OCI-LY7 (cell line): ENCODE measurements around the gene TRIB2. TPM values are rescaled to one million over a fixed set of nuclear protein-coding genes. Genes with fewer than 3 reads are reported as not detected.
"Not testable (repeated sequence)": the region's sequence is repeated elsewhere in the genome, so short reads cannot be mapped to it uniquely, and the experiment has no call there.

Experiments
- BruUV-seq: library from RNA; stranded (reverse); fragments of 400-500 nt; replicated peaks from 2 replicates; lab custom pipeline; 2021; lab: Mats Ljungman, UMichigan
- CTCF ChIA-PET: fragments of 300-600 bp; sonication (Branson Sonifier 250); formaldehyde crosslinking; loops from one replicate; lab custom pipeline; 2022; ENCODE audit warnings: antibody characterized with exemption; ENCODE audit not compliant: unreplicated experiment; lab: Charles Lee
- POLR2A ChIA-PET: fragments of 300-600 bp; sonication (Branson Sonifier 250); formaldehyde crosslinking; loops from one replicate; lab custom pipeline; 2022; ENCODE audit warnings: antibody characterized with exemption; lab: Charles Lee
- DNase-seq: peaks from one replicate; pipeline ENCODE4 v3.0.0-alpha.2; 2015; ENCODE audit warnings: low spot score
- H2AFZ ChIP-seq: fragments of 200-600 bp; sonication (generic), shearing (Covaris generic); 2 replicates; pipeline ENCODE4 v1.6.1; 2014; ENCODE audit warnings: mild to moderate bottlenecking, antibody characterized with exemption, low read length, moderate library complexity
- H3K27ac ChIP-seq: fragments of 200-600 bp; sonication (generic); 2 replicates; pipeline ENCODE4 v1.5.1; 2014; ENCODE audit warnings: mixed run types, low read depth, mild to moderate bottlenecking, moderate library complexity, low read length, inconsistent platforms; ENCODE audit not compliant: poor library complexity, severe bottlenecking
- H3K36me3 ChIP-seq: fragments of 200-600 bp; sonication (generic); 2 replicates; pipeline ENCODE4 v1.6.1; 2014; ENCODE audit warnings: mild to moderate bottlenecking, antibody characterized with exemption, low read length, moderate library complexity, mixed read lengths; ENCODE audit not compliant: insufficient read depth
- H3K4me1 ChIP-seq: fragments of 200-600 bp; sonication (generic); 2 replicates; pipeline ENCODE4 v1.5.1; 2014; ENCODE audit warnings: mild to moderate bottlenecking, low read length; ENCODE audit not compliant: insufficient read depth, poor library complexity, severe bottlenecking
- H3K4me2 ChIP-seq: fragments of 200-600 bp; sonication (generic); 2 replicates; pipeline ENCODE4 v1.6.1; 2014; ENCODE audit warnings: mild to moderate bottlenecking, low read length
- H3K4me3 ChIP-seq: fragments of 200-600 bp; sonication (generic); 2 replicates; pipeline ENCODE4 v1.5.1; 2014; ENCODE audit warnings: mild to moderate bottlenecking, low read depth, low read length; ENCODE audit not compliant: poor library complexity, severe bottlenecking
- H3K79me2 ChIP-seq: fragments of 200-600 bp; sonication (generic); 2 replicates; pipeline ENCODE4 v1.6.1; 2016; ENCODE audit warnings: low read depth, mild to moderate bottlenecking, low read length, moderate library complexity, mixed read lengths; ENCODE audit not compliant: insufficient read depth
- H3K9me2 ChIP-seq: fragments of 200-600 bp; sonication (generic); 2 replicates; pipeline ENCODE4 v1.6.1; 2016; ENCODE audit warnings: mild to moderate bottlenecking, low read length, mixed read lengths; ENCODE audit not compliant: insufficient read depth
- H3K9me3 ChIP-seq: fragments of 200-600 bp; sonication (generic); 2 replicates; pipeline ENCODE4 v1.6.1; 2014; ENCODE audit warnings: mild to moderate bottlenecking, mixed run types, low read length, mixed read lengths
- H4K20me1 ChIP-seq: fragments of 200-600 bp; sonication (generic); 2 replicates; pipeline ENCODE4 v1.6.1; 2014; ENCODE audit warnings: mild to moderate bottlenecking, antibody characterized with exemption, low read length, moderate library complexity, mixed read lengths; ENCODE audit not compliant: insufficient read depth
- CTCF ChIP-seq: fragments of 200-600 bp; sonication (generic); conservative IDR thresholded peaks from 2 replicates; pipeline ENCODE4 v1.5.1; 2014; ENCODE audit warnings: mild to moderate bottlenecking, antibody characterized with exemption, low read length, moderate library complexity, mixed read lengths
- EZH2phosphoT487 ChIP-seq: fragments of 200-600 bp; sonication (generic); IDR thresholded peaks from 2 replicates; pipeline ENCODE4 v1.6.1; 2018; ENCODE audit warnings: low read depth, borderline replicate concordance, mild to moderate bottlenecking, mixed run types, antibody characterized with exemption, low read length, moderate library complexity, mixed read lengths
- intact Hi-C: fragments of 100-400 bp; cut with micrococcal nuclease; formaldehyde crosslinking; loops from one replicate; pipeline ENCODE4 v1.10.0; 2022; ENCODE audit not compliant: unreplicated experiment
- total RNA-seq, 2 experiments: library from RNA; depleted of rRNA in 1 of 2; stranded (reverse); fragments of >200 nt in 1 of 2; shearing (Covaris generic) in 1 of 2; gene quantifications; 2 replicates each; pipeline ENCODE4 v1.2.3, GENCODE V29; 2014 to 2022

Gene TRIB2
- total RNA-seq, 2 experiments from 2014 or later, result 18.8 to 26.0 TPM

GRCh38 chr2:12676771-12677170 is 40.0 kb upstream of the TRIB2 start:
- Histone ChIP-seq H3K9me2 (no peaks in the 10 kb centered on the region), H3K9me3 (no peaks in the 10 kb centered on the region), H3K4me1 (no peaks in the 10 kb centered on the region), H3K4me3 (no peak overlapping the region), H3K79me2 (no peaks in the 10 kb centered on the region), H3K27ac (no peak overlapping the region), H3K36me3 (no peaks in the 10 kb centered on the region), H4K20me1 (no peaks in the 10 kb centered on the region), H2AFZ (no peak overlapping the region), H3K4me2 (no peak overlapping the region)
- no peak for TF ChIP-seq CTCF
- no peak for TF ChIP-seq EZH2phosphoT487
- ChIA-PET CTCF (no interaction called here), POLR2A (interaction anchor here (0.6 to 0.9 kb wide), 2 partner anchors 40 to 1014 kb away, joined by 3 read pairs; partner anchors contain the start of gene TRIB2)
- no TSS peak for BruUV-seq
- intact Hi-C loops, result no loop called here
- no peak for DNase-seq

GRCh38 chr2:12678186-12678585 is 38.5 kb upstream of the TRIB2 start:
- TF ChIP-seq CTCF (no peak), EZH2phosphoT487 (no peak)
- no peak overlapping the region for H3K4me3 ChIP-seq
- no peaks in the 10 kb centered on the region for H3K9me2 ChIP-seq
- H3K27ac ChIP-seq, result no peak overlapping the region
- no peaks in the 10 kb centered on the region for H3K9me3 ChIP-seq
- H3K4me2 ChIP-seq, result no peak overlapping the region
- ChIA-PET POLR2A (no interaction called here), CTCF (no interaction called here)
- intact Hi-C loops, result no loop called here
- no peak for DNase-seq
- H4K20me1 ChIP-seq, result no peaks in the 10 kb centered on the region
- no peaks in the 10 kb centered on the region for H3K4me1 ChIP-seq
- H3K36me3 ChIP-seq, result no peaks in the 10 kb centered on the region
- BruUV-seq, result no TSS peak
- H3K79me2 ChIP-seq, result no peaks in the 10 kb centered on the region
- H2AFZ ChIP-seq, result no peak overlapping the region

GRCh38 chr2:12679550-12680072 is 37.1 kb upstream of the TRIB2 start:
- no TSS peak for BruUV-seq
- POLR2A ChIA-PET, result interaction anchor here (0.5 to 1.3 kb wide), 2 partner anchors 9 to 78 kb away, joined by 3 read pairs; no protein-coding TSS in a partner anchor

GRCh38 chr2:12680115-12680514 is 36.6 kb upstream of the TRIB2 start:
- H3K4me1 ChIP-seq, H3K9me2 ChIP-seq, POLR2A ChIA-PET, DNase-seq, intact Hi-C loops, H3K27ac ChIP-seq, BruUV-seq, H4K20me1 ChIP-seq, H3K4me2 ChIP-seq, H2AFZ ChIP-seq, CTCF ChIA-PET, H3K79me2 ChIP-seq, H3K9me3 ChIP-seq, H3K36me3 ChIP-seq, H3K4me3 ChIP-seq: not testable (repeated sequence)

More at GRCh38 chr2:12679550-12680072, 37.1 kb upstream of the TRIB2 start:
- TF ChIP-seq CTCF (no peak), EZH2phosphoT487 (no peak)
- Histone ChIP-seq H3K27ac (no peak overlapping the region), H3K4me2 (no peak overlapping the region), H2AFZ (no peak overlapping the region), H4K20me1 (no peaks in the 10 kb centered on the region), H3K79me2 (no peaks in the 10 kb centered on the region), H3K9me3 (no peaks in the 10 kb centered on the region), H3K9me2 (no peaks in the 10 kb centered on the region), H3K36me3 (no peaks in the 10 kb centered on the region), H3K4me3 (no peak overlapping the region), H3K4me1 (no peaks in the 10 kb centered on the region)
- CTCF ChIA-PET, result no interaction called here
- no peak for DNase-seq
- intact Hi-C loops, result no loop called here
